Measurements from ENCODE around the gene EVC.

EVC gene

DNA sequence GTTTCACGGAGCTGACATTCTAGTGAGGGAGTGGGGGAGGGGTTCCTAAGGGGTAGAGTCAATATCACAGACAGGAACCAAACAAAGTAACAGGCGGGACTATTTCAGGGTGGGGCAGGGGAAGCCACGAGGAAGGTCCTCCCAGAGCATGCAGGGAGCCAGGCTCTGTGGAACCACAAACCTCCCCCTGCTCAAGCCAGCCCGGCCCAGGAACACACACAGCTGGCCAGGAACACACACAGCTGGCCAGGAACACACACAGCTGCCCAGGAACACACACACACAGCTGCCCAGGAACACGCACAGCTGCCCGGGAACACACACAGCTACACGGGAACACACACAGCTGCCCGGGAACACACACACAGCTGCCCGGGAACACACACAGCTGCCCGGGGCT is 27.4 kb upstream of the EVC start:
- TF ChIP-seq, protein P1, sequence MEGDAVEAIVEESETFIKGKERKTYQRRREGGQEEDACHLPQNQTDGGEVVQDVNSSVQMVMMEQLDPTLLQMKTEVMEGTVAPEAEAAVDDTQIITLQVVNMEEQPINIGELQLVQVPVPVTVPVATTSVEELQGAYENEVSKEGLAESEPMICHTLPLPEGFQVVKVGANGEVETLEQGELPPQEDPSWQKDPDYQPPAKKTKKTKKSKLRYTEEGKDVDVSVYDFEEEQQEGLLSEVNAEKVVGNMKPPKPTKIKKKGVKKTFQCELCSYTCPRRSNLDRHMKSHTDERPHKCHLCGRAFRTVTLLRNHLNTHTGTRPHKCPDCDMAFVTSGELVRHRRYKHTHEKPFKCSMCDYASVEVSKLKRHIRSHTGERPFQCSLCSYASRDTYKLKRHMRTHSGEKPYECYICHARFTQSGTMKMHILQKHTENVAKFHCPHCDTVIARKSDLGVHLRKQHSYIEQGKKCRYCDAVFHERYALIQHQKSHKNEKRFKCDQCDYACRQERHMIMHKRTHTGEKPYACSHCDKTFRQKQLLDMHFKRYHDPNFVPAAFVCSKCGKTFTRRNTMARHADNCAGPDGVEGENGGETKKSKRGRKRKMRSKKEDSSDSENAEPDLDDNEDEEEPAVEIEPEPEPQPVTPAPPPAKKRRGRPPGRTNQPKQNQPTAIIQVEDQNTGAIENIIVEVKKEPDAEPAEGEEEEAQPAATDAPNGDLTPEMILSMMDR (IDR thresholded peaks at IDR 0.05; ENCODE audit: extremely low read depth, missing control alignments), result no peak
- no peak for DNase-seq (ENCODE audit: low spot score)

DNA sequence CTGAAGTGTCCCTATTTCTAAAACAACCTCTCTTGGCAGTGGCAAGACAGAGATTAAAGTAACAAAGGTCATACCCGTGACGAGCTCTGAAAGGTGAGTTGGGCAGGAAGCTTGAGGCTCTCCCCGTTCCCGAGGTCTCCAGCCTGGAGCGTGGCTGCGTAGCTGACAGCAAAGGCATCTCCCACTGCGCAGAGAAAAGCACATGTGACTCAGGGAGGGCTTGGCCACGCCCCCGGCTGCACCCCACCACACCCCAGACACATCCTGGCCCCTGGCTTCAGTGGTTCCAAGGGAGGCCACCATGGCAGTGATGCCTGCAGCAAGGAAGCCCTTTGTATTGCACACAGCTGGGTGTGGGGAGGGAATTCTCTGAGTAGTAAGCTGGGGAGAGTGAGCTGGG is 25.7 kb upstream of the EVC start:
- TF ChIP-seq, protein P1 (IDR thresholded peaks at IDR 0.05; ENCODE audit: extremely low read depth, missing control alignments), result no peak
- no peak for DNase-seq (ENCODE audit: low spot score)

DNA sequence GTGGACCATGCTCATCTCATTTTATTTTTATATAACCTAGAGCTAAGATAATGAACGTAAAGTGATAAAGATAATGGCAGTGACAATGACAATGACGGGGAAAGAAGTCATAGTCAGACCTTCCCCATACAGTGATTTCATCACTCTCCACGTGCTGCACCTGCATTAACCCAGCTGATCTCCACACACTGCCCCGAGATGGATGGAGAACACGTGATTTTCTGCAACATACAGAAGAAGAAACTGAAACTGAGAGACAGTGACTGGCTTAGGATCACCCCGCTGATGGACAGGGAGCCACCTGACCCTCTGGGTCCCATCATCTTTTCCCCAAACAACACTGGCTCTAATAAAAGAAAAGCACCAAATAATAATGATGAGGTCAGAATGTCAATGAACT is 24.7 kb upstream of the EVC start:
- TF ChIP-seq, protein P1 (IDR thresholded peaks at IDR 0.05; ENCODE audit: extremely low read depth, missing control alignments), result no peak
- DNase-seq (ENCODE audit: low spot score), result no peak

DNA sequence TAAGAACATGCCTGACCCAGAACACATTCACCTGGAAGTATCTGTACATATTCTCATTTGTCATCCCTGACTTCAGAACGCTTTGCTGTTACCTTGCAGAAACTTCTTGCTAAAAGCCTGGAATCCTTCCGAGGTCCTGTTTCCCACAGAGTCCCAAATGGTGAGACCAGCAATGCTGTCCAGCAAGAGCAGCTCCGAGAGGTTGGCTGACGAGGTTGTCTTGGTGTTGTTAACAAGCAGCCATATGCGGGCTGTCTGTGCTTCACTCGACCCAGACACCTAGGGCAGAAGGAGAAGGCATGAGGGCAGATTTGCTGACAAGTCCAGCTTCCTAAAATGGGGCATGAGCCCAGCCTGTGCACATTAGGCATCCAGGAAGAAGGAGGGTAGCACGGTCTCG is 21.9 kb upstream of the EVC start:
- TF ChIP-seq, protein P1 (IDR thresholded peaks at IDR 0.05; ENCODE audit: extremely low read depth, missing control alignments), result no peak
- DNase-seq (ENCODE audit: low spot score), result no peak

DNA sequence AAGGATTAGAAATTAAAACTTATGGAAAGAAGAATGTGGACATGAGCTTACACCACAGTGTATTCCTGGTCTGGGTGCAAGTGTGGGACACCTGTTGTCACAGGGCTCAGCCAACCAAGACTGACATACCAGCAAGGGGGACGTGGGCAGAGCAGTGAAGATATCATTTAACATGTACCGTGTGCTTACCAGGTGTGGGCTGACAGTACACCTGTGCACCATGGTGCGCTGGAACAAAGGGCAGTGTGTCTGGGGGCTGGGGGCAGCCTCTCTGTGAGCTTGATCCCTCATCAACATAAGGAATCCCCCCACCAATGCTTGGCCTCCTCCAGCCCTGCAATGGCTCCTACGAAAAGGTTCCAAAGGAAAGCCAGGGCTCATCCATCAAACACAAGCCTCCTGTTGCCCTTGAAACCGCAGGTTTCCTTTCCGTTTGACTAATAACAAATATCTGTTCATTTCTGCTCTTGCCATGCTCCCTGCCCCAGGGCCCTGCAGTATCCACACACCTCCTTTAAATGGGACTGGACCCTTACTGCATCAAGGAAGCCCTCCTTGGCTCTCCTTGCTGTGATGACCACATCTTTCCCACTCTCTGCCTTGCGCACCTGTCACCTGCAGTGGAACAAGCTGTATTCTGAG is 19.4 kb upstream of the EVC start:
- no peak for DNase-seq (ENCODE audit: low spot score)
- TF ChIP-seq, protein P1 (IDR thresholded peaks at IDR 0.05; ENCODE audit: extremely low read depth, missing control alignments), result no peak

DNA sequence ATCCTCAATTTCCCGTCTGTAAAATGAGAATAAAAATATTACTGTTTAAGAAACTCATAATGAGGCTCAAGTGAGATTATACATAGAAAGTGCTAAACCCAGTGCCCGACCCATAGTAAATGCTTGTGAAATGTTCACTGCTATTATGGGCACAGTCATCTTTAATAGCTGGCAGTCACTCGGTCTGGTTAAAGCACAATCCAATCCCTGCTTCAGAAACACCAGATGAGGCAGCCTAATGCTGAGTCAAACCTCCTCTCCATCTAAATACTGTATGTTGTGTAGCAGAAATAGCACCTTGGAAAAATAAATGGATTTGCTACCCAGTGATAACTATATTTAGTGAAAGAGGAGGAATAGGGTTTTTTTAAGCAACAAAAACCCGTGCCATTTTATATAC is 17.1 kb upstream of the EVC start:
- DNase-seq (ENCODE audit: low spot score), result no peak
- TF ChIP-seq, protein P1 (IDR thresholded peaks at IDR 0.05; ENCODE audit: extremely low read depth, missing control alignments), result no peak

DNA sequence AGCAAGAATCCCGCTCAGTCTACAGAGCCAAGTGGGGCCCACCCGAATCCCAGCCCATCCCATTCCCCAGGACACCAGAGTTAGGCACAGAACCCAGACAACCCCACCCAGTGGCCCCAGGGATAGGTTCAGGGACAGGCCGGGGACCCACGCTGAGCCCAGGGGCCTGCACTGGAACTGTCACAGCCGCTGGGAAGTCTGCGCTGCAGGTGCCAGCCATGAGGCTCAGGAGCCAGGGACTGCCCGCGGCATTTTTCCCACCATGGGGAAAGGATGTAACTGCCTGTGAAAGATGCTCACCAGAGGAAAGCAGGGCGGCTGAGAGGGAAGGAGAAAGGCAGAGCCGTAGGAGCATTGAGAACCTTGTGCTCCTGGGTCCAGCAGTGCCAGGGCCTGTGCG is 14.7 kb upstream of the EVC start:
- no peak for DNase-seq (ENCODE audit: low spot score)
- TF ChIP-seq, protein P1 (IDR thresholded peaks at IDR 0.05; ENCODE audit: extremely low read depth, missing control alignments), result no peak

Data from GM20000 (cell line).